ENCODE data around the gene IGFL4.

The IGFL4 gene

GRCh38 chr19:45995715-45996385, 45.0 kb downstream of the IGFL4 start:
- no peak for TF ChIP-seq CTCF (IDR thresholded peaks at IDR 0.05)

GRCh38 chr19:45994998-45995714, 45.6 kb downstream of the IGFL4 start, which contains the start of gene CCDC61:
Gene CCDC61, plus strand, starts transcription at chr19:45995467. Its CDS starts 7,552 bp downstream, at chr19:46003019.
- TF ChIP-seq CTCF (IDR thresholded peaks at IDR 0.05): no peak

- no peak for TF ChIP-seq CTCF (IDR thresholded peaks at IDR 0.05)
These were observed 46.3 kb downstream of the IGFL4 start for GRCh38 chr19:45994456-45994997.

GRCh38 chr19:45990113-45990728, 50.6 kb downstream of the IGFL4 start:
- no peak for TF ChIP-seq CTCF (IDR thresholded peaks at IDR 0.05)
